ENCODE measurements around the gene MLXIP. TPM values are rescaled to one million over a fixed set of nuclear protein-coding genes. Genes with fewer than 3 reads are reported as not detected.

MLXIP gene
- total RNA-seq, 1 experiment from 2014 or later: 32.4 TPM

GRCh38 chr12:122051231-122051876 lies 27.2 kb upstream of the MLXIP start:
- Histone ChIP-seq H3K9ac (ENCODE audit: extremely low read depth, insufficient read length, low read length) (no peak overlapping the region), H2BK12ac (ENCODE audit: insufficient read length, low read depth, low read length) (no peak overlapping the region), H3K27ac (ENCODE audit: insufficient read length, low read depth, low read length) (no peak overlapping the region), H2BK15ac (ENCODE audit: low read depth, low read length) (no peak overlapping the region), H2AK5ac (ENCODE audit: insufficient read length, low read length) (no peak overlapping the region), H3K18ac (ENCODE audit: insufficient read length, low read depth, low read length) (no peak overlapping the region), H3K4ac (ENCODE audit: low read depth, low read length) (no peak overlapping the region), H3K9me3 (ENCODE audit: control insufficient read depth, low read depth, low read length) (no peaks in the 10 kb centered on the region), H3K79me2 (ENCODE audit: insufficient read depth, low read length) (no peaks in the 10 kb centered on the region), H3K4me1 (ENCODE audit: insufficient read depth, low read length) (no peaks in the 10 kb centered on the region), H2BK120ac (ENCODE audit: low read depth, low read length, poor library complexity, severe bottlenecking) (no peak overlapping the region), H4K91ac (ENCODE audit: insufficient read length, low read depth, low read length) (no peak overlapping the region), H3K56ac (ENCODE audit: insufficient read length, low read depth, low read length) (no peak overlapping the region), H4K5ac (ENCODE audit: insufficient read length, low read depth, low read length) (no peak overlapping the region), H4K8ac (replicated peaks; ENCODE audit: insufficient read length, low read depth, low read length) (no peak overlapping the region), H3T11ph (ENCODE audit: low read length) (no peak overlapping the region), H2AFZ (ENCODE audit: low read length) (no peak overlapping the region), H3K27me3 (ENCODE audit: insufficient read depth, low read length) (no peaks in the 10 kb centered on the region), H2BK20ac (ENCODE audit: low read depth, low read length, poor library complexity, severe bottlenecking) (no peak overlapping the region), H3K23me2 (ENCODE audit: insufficient read length, low read depth, low read length, poor library complexity, severe bottlenecking) (no peaks in the 10 kb centered on the region), H2BK5ac (ENCODE audit: insufficient read length, low read length) (no peak overlapping the region), H4K20me1 (ENCODE audit: control insufficient read depth, insufficient read depth, insufficient read length) (no peaks in the 10 kb centered on the region), H3K23ac (ENCODE audit: insufficient read length, low read depth, low read length) (no peak overlapping the region), H3K4me2 (ENCODE audit: insufficient read depth, insufficient read length, low read length) (no peak overlapping the region), H3K14ac (ENCODE audit: insufficient read depth, low read length) (no peak overlapping the region), H3K79me1 (ENCODE audit: insufficient read depth, low read depth, low read length, poor library complexity, severe bottlenecking) (no peaks in the 10 kb centered on the region)
- peaks cover 1 to 37% (median 37%) of the 10 kb centered on the region in 3 experiments; a peak in 6 of 7 replicates for H3K36me3 Mint-ChIP-seq (ENCODE audit: insufficient read depth in 1 of 3, low read depth in 3 of 3)
- peaks cover 0 to 4% of the 10 kb centered on the region in 2 experiments; a peak in 3 of 4 replicates for H3K4me1 Mint-ChIP-seq
- WGBS (ENCODE audit: extremely low coverage, insufficient read length, low lambda C conversion rate): no CpG with 5 or more reads among the region's 14 CpGs
- no peak for DNase-seq
- H3K27ac Mint-ChIP-seq: no peak overlapping the region; a peak in 1 of 7 replicates
- no peaks in the 10 kb centered on the region; the same call in 1 of the 2 replicates for H3K27me3 Mint-ChIP-seq (ENCODE audit: low read depth)
- TF ChIP-seq CTCF (conservative IDR thresholded peaks at IDR 0.05): no peak
- H3K4me3 Mint-ChIP-seq: no peak overlapping the region
- H3K9me3 Mint-ChIP-seq: no peaks in the 10 kb centered on the region

Data from H9 (cell line).